Measurements from ENCODE around the gene ALDH3A1.
"Not testable (repeated sequence)": the region's sequence is repeated elsewhere in the genome, so short reads cannot be mapped to it uniquely, and the experiment has no call there.

The ALDH3A1 gene

DNA sequence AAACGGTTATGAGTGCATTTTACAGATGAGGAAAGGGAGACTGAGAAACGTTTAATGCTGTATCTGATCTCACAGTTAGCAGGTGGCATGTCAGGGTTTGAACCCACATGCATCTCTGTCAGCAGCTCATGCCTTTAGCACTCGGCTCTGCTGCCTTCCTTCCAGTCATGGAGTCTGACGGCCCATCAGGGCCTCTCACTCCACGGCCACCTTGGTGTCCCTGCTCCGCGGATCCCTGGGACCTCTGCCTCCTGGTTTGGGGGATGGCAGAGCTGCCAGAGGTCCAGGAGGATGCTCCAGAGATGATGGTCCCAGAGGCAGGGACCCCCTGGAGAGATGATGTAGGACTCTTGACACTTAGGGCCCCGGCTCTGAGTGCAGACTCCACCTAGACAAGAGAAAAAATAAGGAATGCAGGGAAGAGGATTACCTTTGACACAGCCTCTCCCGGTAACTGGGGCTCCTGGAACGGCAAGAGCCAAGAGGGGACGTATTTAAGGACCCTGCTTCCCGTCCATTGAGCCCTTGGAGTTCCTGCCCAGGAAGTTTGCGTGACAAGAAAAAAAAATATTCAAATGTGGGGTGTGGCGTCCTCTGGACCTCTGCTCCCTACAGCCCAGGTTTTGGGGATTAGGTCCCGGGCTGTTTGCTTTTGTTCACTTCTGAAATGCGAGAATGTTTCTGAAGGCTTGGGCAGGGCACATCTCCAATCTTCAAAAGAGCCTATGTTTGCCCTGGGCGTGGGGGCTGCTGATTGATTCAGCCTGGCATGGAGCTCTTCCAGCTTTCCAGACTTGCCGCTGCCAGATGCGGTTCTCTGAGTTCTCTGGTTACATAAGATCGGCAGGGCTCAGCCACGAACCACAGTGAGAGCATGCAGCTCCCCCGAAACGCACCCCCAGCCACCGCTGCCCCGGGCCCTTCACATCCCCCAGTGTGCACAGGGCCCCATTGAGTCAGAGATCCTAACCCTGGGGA lies at the start of gene ALDH3A1:
Gene ALDH3A1, minus strand, starts transcription at position 470 of the 978 bp plus-strand sequence. CDS start 3,169 bp downstream, outside the sequence.
- DNase-seq, result no peak

DNA sequence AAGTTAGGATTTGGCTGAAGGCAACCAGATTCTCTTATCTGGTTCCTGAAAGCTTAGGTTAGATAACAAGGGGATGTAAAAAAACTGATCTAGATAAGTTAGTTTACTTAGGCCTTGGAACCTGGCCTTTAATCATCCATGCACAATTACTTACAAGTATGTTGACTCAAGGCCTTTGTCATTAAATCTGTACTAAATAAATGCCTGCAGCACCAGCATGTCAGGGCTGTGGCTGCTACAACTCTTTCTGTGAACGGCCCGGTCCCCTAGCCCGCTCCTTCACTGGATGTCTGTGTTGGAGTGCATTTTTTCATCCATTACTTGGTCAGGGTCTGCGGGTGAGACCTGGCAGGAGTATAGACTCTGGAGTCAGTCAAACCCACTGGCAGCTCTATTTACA lies 48.4 kb upstream of the ALDH3A1 start:
- DNase-seq, result no peak

DNA sequence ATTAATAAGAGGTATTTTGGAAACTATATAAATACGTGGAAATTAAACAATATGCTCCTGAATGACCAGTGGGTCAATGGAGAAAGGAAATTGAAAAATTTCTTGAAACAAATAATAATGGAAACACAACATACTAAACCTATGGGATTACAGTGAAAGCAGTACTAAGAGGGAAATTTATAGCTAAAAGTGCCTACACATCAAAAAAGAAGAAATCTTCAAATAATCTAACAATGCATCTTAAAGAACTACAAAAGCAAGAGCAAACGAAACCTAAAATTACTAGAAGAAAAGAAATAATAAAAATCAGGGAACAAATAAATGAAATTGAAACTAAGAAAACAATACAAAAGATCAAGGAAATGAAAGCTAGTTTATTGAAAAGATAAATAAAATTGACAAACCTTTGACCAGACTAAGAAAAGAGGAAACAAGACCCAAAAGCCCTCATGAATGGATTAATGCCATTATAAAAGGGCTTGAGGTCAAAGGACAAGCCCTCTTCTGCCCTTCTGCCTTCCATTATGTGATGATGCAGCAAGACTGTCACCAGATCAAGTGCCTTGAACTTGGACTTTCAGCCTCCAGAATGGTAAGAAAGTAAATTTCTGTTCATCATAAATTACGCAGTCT lies 43.9 kb upstream of the ALDH3A1 start:
- no peak for DNase-seq

DNA sequence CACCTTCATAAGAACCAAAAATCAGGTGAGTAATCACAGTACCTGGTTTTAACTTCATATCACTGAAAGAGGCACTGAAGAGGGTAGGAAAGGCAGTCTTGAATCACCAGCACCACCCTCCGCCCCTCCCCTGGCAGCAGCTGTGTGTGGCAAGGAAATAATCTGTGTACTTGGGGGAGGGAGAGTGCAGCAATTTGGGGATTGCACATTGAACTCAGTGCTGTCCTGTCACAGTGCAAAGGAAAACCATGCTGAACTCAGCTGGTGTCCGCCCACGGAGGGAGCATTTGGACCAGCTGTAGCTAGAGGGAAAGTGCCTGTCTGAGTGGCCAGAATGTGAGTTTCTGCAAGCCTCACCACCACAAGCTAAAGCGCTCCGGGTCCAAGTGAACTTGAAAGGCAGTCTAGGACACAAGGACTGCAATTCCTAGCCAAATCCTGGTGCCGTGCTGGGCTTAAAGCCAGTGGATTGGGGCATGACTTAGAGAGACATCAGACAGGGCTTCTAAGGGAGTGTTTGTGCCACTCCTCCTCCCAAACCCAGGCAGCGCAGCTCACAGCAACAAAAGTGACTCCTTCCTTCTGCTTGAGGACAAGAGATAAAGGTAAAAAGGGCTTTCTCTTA lies 39.7 kb upstream of the ALDH3A1 start:
- DNase-seq, result no peak

DNA sequence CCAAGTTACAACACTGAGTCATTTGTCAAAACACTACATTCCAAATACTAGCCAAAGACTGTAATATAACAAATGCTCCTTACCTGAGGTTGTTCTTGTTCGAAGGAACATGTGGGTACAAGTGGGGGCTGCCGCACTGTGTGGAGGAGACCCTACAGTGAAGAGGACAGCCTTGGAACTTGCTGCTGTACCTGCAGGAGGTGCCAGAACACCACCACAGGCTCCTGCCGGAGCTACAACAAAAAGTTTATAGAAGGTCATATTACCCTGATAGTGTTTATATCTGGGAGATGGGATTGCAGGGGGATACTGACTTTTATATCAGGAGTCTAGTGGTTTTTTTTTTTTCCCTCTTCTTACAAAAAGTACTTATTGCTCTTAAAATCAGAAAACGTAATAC lies 37.8 kb upstream of the ALDH3A1 start:
- no peak for DNase-seq

DNA sequence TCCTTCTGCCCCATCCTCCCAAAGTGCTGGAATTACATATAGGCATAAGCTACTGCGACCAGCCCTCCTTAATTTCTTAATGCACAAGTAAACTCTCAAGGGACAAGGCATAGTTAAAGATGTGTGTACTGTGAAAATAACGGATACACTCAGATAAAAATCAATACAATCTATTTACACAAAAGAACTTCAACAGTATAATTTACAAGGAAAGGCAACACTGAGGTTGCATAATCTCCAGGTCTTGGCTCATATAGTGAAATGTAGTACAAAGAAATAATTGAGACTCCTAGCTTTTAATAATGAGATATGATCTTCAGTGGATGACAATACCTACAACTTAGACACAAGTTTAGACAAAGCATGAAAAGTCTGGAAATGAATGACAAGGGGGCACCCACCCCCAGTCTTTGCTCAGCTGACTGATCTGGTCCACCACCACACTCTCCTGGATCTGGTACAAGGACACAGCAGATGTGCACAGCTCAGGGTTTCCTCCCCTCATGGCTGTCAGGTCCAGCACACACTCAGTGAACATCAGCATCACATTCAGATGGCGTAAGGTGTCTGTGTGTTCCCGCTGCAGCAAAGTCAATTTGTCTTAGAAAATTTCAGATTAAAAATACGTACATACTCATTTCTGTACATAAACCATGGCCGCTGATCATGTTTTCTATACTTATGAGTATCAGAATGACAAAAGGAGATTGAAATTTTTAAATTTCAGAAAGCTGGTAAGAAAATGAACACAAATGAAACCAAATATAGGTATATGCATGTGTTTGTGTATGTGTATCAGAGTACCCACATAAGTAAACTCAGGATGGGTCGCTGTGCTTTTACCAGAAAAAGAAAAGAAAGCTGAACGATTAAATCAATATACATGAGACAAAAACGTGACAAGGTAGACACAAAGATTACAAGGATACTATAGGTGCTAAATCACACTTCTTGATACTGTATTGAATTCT lies 33.7 kb upstream of the ALDH3A1 start:
- DNase-seq, result no peak

DNA sequence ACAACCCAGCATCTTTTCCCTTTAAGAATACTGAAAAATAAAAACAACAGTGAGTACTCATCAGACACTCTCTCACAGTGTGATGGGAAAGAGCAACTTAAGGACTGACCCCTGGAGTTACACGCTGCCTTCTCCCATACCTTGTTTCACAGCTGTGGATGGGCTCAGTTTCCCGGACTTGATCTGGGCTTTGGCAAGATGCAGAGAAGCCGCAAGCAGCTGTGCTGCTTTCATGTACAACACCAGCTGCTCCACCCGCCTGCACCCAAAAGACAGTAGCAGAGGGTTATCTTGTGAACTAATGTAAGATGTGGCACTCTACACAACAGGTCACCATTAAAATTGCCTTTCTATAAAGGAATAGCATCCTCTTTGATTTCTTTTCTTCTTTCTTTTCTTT lies 32.7 kb upstream of the ALDH3A1 start:
- DNase-seq, result no peak

DNA sequence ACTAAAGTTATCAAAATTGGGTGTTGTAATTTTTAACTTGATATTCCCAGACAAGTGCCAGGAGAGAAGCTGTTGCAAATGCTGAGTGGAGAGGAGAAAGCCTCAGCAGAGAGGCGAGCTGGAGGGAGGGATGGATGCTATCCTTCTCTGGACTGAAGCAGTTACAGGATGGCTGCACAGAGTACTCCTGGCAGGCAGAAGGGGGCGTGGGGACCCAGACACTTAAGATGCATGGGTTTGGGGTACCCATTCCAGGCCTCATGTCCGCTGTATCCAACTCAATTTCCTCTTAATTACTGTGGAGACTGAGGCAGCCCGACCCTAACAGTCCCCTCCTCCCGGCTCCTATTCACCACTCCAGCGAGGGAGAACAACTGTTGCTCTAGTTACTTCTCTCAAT lies 25.4 kb upstream of the ALDH3A1 start:
- no peak for DNase-seq

DNA sequence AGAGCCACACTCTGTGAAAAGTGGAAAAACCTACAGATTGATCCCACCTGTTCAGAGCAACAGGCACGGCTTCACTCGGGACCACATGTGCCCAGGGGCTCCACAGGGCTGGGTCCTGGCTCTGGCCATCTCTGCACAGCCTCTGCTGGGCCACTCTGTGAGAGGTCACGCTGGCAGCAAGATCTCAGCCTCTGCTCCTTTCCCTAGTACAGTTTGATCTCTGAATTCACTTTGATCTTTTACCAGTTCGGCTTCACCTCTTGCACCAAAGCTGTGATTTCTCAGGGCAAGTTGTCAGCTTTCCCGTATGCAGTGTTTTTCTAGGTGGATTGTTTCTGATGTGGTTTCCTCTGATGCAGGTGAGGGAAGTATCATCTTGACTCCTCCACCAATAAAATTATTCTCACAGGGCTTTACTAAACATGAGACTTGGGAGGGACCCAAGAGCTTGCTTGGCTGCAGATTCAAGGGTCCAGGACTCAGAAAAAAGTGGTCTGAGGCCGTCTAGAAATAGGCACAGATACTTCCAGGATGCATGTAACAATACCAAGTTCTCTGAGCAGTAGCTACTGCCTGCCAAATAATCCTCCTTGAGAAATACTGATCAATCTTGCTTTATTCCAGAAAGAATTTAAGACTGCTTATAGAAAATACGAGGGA lies 24.0 kb upstream of the ALDH3A1 start:
- peak; percentile 19 for DNase-seq

DNA sequence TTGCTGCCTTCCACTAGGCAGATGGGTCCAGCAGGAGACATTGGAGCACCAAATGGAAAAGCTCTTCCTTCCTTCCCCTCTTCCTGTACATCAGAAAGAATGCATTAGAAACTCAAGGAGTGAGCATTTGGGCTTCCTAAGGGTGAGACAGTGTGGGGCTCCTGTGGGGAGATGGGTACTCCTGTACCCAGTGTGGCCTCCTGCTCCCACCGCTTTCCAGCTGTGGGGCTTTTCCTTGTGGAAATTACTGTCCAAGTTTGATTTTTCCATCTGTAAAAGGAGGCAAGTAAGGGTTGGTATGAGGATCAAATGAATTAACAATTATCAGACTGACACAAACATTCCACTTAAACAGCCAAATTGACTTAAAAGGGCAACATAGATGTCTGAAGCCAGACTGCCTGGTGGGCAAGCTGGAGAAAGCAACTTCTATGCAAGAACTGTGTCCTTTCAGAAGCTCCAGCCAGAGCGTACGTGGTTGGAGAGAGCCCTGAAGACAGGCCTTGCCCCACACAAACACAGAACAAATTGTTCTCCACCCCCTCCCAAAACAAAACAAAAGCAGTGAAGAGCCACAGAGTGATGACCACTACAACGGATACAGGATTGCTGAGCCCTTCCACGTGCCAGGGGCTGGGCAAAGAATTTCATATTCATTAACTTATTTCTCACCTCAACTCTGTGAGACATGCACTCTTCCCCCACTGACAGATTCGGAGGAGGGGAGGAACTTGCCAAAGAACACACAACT lies 23.1 kb upstream of the ALDH3A1 start:
- no peak for DNase-seq

DNA sequence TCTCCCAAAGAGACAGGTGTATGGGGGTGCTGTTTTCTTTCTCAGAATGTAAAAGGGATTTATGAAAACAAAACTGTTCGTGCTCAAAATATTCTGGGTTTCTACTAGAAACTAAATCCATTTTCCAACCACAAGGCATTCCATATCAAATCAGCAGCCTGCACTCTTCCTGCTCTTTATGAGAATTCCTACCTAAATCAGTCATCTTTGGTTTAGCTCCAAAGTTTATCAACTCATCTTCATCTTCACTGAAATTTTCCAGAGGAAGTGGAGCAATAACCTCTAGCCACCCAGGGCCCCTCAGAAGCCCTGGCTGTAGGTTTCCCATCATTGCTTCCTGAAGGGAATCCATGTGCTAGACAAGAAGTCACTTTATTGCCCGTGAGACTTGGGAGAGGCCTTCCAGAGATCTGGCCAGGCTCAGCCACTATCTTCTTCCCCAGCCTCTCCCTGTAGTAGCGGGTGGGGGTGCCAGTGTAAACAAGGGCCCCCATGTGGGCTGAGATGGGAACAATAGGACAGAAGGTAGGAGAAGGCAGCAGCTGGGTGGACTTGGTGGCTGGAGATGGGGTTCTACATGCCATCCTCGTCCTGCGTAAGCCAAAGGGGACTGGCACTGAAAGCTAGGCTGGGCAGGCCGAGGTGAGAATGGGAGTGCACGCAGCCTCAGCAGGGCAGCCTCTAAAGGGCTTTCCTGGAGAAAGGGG lies 22.0 kb upstream of the ALDH3A1 start:
- no peak for DNase-seq

DNA sequence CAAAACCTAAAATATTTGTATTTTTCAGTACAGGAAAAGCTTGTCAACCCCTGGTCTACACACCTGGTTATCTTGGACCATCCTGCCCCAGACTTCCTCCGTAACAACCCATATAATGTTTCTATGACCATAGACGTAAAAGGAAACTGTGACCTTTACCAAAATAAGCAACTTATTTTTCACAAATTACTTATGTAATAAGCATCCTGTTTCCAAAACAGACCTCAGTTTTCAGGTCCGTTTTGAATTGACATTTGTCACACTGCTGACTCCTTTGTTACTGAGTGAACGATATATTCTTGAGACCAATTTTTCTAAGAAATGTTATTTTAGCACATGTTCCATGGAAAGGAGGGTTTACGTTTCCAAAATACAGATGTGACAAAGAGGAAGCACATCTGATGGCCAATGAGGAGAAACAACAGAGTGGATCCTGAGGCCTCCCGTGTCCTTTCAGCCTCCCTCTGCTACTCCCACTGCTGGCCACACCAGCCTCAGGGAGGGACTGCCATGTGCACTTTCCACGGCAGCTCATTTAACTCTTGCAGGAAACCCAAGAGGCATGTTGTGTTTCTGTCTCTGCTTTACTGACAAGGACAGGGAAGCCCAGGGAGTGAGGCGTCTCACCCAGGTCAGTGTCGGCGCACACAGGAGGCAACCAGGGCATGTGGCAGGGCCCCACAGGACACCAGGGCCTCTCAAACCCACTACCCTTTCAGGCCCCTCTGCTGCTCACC lies 20.1 kb upstream of the ALDH3A1 start:
- no peak for DNase-seq

DNA sequence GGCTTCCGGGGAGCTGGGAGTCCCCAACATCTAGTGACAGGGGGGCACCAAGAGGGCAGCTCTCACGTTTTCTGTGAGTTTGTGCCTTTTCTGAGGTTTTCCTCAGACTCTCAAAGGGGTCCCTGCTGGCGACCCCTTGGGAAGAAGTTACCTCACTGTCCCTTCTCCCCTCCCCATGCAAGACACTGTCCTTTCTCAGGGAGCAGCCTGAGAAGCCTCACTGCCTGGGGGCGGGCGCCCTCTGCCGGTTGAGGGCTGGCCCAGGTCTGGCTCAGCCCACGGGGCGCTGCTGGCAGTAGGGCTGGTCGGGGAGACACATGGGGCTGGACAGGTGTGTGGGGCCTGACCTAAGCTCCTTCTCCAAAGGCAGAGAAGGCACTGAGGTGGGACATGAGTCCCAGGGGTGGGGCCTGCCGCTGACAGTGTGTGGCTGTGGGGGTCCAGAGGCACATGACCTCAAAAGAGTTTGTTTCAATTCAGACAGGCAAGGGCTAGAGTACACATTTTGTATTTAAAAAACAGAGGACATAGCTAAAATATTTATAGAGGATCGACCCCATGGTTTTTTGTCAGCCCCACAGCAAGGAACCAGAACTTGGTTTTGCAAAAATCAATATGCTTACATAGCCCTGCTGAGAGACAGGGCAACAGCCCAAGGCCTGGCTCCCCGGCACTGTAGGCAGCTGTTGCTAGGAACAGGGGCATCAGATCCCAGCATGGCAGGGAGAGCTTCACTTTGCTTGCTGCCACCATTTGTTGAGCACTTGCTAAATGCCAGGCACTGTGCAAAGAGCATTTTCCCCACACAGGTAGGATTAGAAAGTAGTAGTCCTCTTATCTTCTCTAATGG lies 18.5 kb upstream of the ALDH3A1 start:
- DNase-seq, result peak; percentile 20

DNA sequence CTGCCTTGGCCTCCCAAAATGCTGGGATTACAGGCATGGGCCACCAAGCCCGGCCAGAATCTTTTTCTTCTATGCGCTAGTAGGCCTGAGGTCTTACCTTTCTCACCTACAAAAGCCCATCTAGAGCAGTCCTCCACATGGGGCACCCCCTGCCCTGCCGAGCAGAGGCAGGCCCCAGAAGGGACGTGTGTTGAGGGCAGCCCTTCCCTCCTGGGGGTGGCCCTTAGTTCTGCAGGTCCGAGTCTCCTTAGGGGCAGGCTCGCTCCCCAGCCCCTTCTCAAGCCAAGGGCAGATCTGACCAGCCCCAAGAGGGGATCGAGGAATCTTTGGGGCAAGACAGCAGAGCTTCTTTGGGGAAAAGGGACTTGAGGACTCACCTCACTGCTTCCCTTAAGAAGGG lies 17.9 kb upstream of the ALDH3A1 start:
- DNase-seq, result no peak

DNA sequence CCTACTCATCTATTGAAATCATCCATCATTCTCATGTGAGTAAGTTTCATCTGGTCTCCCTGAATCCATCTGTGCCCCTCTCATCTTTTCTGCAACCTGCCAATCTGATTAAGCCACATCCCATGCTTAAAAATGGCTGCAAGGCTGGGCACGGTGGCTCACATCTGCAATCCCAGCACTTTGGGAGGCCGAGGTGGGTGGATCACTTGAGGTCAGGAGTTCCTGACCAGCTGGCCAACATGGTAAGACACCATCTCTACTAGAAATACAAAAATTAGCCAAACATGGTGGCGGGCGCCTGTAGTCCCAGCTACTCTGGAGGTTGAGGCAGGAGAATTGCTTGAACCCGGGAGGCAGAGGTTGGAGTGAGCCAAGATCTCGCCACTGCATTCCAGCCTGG lies 15.9 kb upstream of the ALDH3A1 start:
- DNase-seq, result not testable (repeated sequence)

DNA sequence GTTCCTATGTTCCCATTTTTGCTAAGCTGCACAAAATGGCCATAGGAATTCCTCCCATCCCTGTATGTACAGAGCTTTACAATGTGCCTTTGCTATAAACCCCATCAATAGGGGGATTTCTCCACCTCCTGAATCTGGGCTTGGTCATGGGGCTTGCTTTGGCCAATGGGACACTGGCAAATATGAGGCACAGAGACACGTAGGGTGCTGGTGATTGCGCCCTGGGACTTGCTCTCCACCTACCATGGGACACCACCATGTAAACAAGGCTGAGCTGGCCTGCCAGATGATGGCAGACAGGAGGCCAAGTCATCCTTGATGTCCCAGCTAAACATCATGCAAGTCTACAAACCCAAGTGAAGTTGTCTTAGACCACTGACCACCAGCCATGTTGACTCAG lies 15.3 kb upstream of the ALDH3A1 start:
- DNase-seq, result no peak

DNA sequence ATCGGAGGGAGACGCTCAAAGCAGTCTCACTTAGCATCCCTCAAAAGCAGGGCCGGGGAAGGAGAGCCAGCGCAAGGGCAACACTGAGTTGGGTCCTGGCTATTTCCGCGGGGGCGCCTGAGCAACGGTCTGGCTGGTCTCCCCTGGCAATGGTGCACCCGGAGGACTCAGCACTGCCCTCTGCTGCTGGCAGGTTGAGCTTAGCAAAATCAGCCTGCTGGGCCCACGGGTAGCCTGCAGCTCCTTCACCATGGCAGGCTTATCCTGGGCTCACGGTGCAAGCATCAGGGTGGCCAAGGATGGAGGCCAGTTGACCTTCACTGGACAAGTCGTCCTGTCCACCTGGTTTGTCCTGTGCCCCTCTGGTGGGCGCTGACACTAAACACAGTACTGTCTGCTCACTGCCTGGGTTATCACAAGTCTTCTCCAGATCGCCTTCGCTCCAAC lies 14.4 kb upstream of the ALDH3A1 start:
- DNase-seq, result no peak

DNA sequence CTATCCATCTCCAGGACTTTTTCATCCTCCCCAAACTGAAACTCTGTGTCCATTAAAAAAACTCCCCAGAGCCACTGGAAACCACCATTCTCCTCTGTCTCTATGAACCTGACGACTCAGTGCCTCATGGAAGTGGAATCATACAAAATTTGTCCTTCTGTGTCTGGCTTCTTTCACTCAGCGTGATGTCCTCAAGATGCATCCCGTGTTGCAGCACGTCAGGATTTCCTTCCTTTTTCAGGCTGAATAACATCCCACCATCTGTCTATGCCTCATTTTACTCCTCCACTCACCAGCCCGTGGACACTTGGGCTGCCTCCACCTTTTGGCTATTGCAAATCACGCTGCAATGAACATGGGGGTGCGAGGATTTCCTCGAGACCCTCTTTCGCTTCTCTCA lies 12.6 kb upstream of the ALDH3A1 start:
- DNase-seq, result no peak
